Right lobe of liver (tissue), 4 donors: ENCODE measurements around the gene TM9SF2.

Experiments used
- POLR2A ChIP-seq: fragments of 450-650 bp; IDR thresholded peaks from one replicate; pipeline ENCODE4 v1.6.1; 2017; ENCODE audit warnings: antibody characterized with exemption, mild to moderate bottlenecking
- TF ChIP-seq, protein P1 (sequence below), 4 donors: fragments of 200-600 bp in 3 of 4; fragments of 450-650 bp in 1 of 4; IDR thresholded peaks; one replicate each; pipeline versions ENCODE4 v1.5.1 to v1.8.0; 2016 to 2022; ENCODE audit warnings: antibody characterized with exemption in 4 of 4, mild to moderate bottlenecking in 2 of 4
- donor health status: DM: no; HTN: no; CAD: no.
- donor health status: DM: no; HTN: no; CAD: no.
- donor health status: DM: no; HTN: yes; CAD: no.

- TF ChIP-seq, protein P1, sequence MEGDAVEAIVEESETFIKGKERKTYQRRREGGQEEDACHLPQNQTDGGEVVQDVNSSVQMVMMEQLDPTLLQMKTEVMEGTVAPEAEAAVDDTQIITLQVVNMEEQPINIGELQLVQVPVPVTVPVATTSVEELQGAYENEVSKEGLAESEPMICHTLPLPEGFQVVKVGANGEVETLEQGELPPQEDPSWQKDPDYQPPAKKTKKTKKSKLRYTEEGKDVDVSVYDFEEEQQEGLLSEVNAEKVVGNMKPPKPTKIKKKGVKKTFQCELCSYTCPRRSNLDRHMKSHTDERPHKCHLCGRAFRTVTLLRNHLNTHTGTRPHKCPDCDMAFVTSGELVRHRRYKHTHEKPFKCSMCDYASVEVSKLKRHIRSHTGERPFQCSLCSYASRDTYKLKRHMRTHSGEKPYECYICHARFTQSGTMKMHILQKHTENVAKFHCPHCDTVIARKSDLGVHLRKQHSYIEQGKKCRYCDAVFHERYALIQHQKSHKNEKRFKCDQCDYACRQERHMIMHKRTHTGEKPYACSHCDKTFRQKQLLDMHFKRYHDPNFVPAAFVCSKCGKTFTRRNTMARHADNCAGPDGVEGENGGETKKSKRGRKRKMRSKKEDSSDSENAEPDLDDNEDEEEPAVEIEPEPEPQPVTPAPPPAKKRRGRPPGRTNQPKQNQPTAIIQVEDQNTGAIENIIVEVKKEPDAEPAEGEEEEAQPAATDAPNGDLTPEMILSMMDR (IDR thresholded peaks at IDR 0.05): no peak
- TF ChIP-seq POLR2A: no peak
Observed at GRCh38 chr13:99454518-99455183, 46.6 kb upstream of the TM9SF2 start.
